SK-N-SH (cell line): ENCODE results near the gene TANC1. TPM values are rescaled to one million over a fixed set of nuclear protein-coding genes. Genes with fewer than 3 reads are reported as not detected.

Experiments
- CTCF ChIA-PET: fragments of 300-600, 350-600 bp; formaldehyde crosslinking; extraction: SDS; loops from one replicate; lab custom pipeline; 2021; lab: Yijun Ruan, JAX
- POLR2A ChIA-PET: fragments of 350-600 bp; sonication (Branson Sonifier 250); formaldehyde crosslinking; extraction: SDS; loops from one replicate; lab custom pipeline; 2020; ENCODE audit warnings: antibody characterized with exemption, inconsistent platforms; lab: Yijun Ruan, JAX
- DNase-seq: peaks from one replicate; pipeline ENCODE4 v3.0.0; 2012
- H2AFZ ChIP-seq: fragments of 200-600 bp; sonication (generic); 2 replicates; pipeline ENCODE4 v1.8.1; 2016; ENCODE audit warnings: antibody characterized with exemption, mild to moderate bottlenecking, low read depth
- H3F3A ChIP-seq: fragments of 200-600 bp; sonication (generic); replicated peaks from 2 replicates; pipeline ENCODE3; 2016; ENCODE audit warnings: antibody characterized with exemption, mild to moderate bottlenecking; ENCODE audit not compliant: insufficient read depth
- H3K27ac ChIP-seq, 2 experiments: fragments of 200-500 bp in 1 of 2; fragments of 200-600 bp in 1 of 2; sonication (Bioruptor generic) in 1 of 2; sonication (generic), shearing (Covaris generic) in 1 of 2; 2 replicates each; pipeline versions ENCODE4 v1.5.1 to v1.6.1; 2014 to 2016; ENCODE audit warnings: low read depth in 2 of 2, inconsistent platforms in 1 of 2, low read length in 1 of 2, mild to moderate bottlenecking in 1 of 2, mixed read lengths in 1 of 2
- H3K27me3 ChIP-seq: fragments of 200-600 bp; sonication (generic), shearing (Covaris generic); 2 replicates; pipeline ENCODE4 v1.6.1; 2016; ENCODE audit warnings: mixed run types; ENCODE audit not compliant: insufficient read depth
- H3K36me3 ChIP-seq, 2 experiments: fragments of 200-500 bp in 1 of 2; fragments of 200-600 bp in 1 of 2; sonication (Bioruptor generic) in 1 of 2; sonication (generic) in 1 of 2; replicated peaks in 1 of 2; 2 replicates each; pipeline versions ENCODE3 to v1.5.1; 2014 to 2016; ENCODE audit warnings: low read length in 1 of 2, mild to moderate bottlenecking in 1 of 2; ENCODE audit not compliant: insufficient read depth in 2 of 2, control insufficient read depth in 1 of 2
- H3K4me1 ChIP-seq, 2 experiments: fragments of 200-500 bp in 1 of 2; fragments of 200-600 bp in 1 of 2; sonication (Bioruptor generic) in 1 of 2; sonication (generic), shearing (Covaris generic) in 1 of 2; 2 replicates each; pipeline versions ENCODE4 v1.5.1 to v1.6.1; 2014 to 2016; ENCODE audit warnings: low read depth in 1 of 2, low read length in 1 of 2, mixed run types in 1 of 2; ENCODE audit not compliant: insufficient read depth in 2 of 2, control insufficient read depth in 1 of 2
- H3K4me2 ChIP-seq: fragments of 200-600 bp; sonication (generic), shearing (Covaris generic); 2 replicates; pipeline ENCODE4 v1.6.1; 2017; ENCODE audit warnings: mixed run types
- H3K4me3 ChIP-seq, 2 experiments: fragments of 200-500 bp in 1 of 2; fragments of 200-600 bp in 1 of 2; sonication (Bioruptor generic) in 1 of 2; sonication (generic), shearing (Covaris generic) in 1 of 2; 2 replicates each; pipeline versions ENCODE4 v1.5.1 to v1.8.1; 2014 to 2016; ENCODE audit warnings: low read depth in 2 of 2, inconsistent platforms in 1 of 2, low read length in 1 of 2, mild to moderate bottlenecking in 1 of 2, mixed read lengths in 1 of 2, moderate library complexity in 1 of 2
- H3K79me2 ChIP-seq: fragments of 200-600 bp; sonication (generic); 2 replicates; pipeline ENCODE4 v1.8.1; 2017; ENCODE audit warnings: mild to moderate bottlenecking; ENCODE audit not compliant: insufficient read depth
- H3K9ac ChIP-seq: fragments of 200-600 bp; sonication (generic); 2 replicates; pipeline ENCODE4 v1.6.1; 2017; ENCODE audit warnings: mixed run types
- H3K9me2 ChIP-seq: fragments of 200-600 bp; sonication (generic); 2 replicates; pipeline ENCODE4 v1.6.1; 2017; ENCODE audit warnings: mixed run types
- H3K9me3 ChIP-seq: fragments of 200-600 bp; sonication (generic); 2 replicates; pipeline ENCODE4 v1.6.1; 2017; ENCODE audit warnings: mixed run types, mild to moderate bottlenecking, moderate library complexity
- H4K20me1 ChIP-seq: fragments of 200-600 bp; sonication (generic); 2 replicates; pipeline ENCODE4 v1.6.1; 2017; ENCODE audit warnings: mild to moderate bottlenecking, mixed run types; ENCODE audit not compliant: insufficient read depth
- CHD2 ChIP-seq: fragments of 150-350 bp; IDR thresholded peaks from 2 replicates; pipeline ENCODE4 v1.6.1; 2018; ENCODE audit warnings: low read length; ENCODE audit not compliant: partially characterized antibody
- EP300 ChIP-seq, 2 experiments: IDR thresholded peaks; 2 replicates each; pipeline versions ENCODE4 v1.4.0 to v1.6.1; 2012; ENCODE audit warnings: borderline replicate concordance in 1 of 2, low read depth in 1 of 2, low read length in 1 of 2
- FOXM1 ChIP-seq: IDR thresholded peaks from 2 replicates; pipeline ENCODE4 v1.4.0; 2012; ENCODE audit warnings: low read depth, mild to moderate bottlenecking
- IRF3 ChIP-seq: fragments of 150-350 bp; IDR thresholded peaks from 2 replicates; pipeline ENCODE4 v1.6.1; 2016; ENCODE audit warnings: mild to moderate bottlenecking, low read depth, low read length
- JUND ChIP-seq: IDR thresholded peaks from 2 replicates; pipeline ENCODE4 v1.4.0; 2012
- NRF1 ChIP-seq: IDR thresholded peaks from 2 replicates; pipeline ENCODE4 v1.6.1; 2012; ENCODE audit warnings: low read depth, mild to moderate bottlenecking, low read length
- PBX3 ChIP-seq: IDR thresholded peaks from 2 replicates; pipeline ENCODE4; 2012
- RAD21 ChIP-seq: IDR thresholded peaks from 2 replicates; pipeline ENCODE4 v1.6.1; 2012; ENCODE audit warnings: mild to moderate bottlenecking, low read length
- RCOR1 ChIP-seq: fragments of 150-350 bp; IDR thresholded peaks from 2 replicates; pipeline ENCODE4 v1.6.1; 2017; ENCODE audit warnings: antibody characterized with exemption, low read length
- REST ChIP-seq: IDR thresholded peaks from 2 replicates; pipeline ENCODE4 v1.6.1; 2012; ENCODE audit warnings: mild to moderate bottlenecking, low read depth, low read length, moderate library complexity
- RFX5 ChIP-seq: IDR thresholded peaks from 2 replicates; pipeline ENCODE4 v1.6.1; 2012; ENCODE audit warnings: mild to moderate bottlenecking, improper control_type of control experiment, low read length
- TAF1 ChIP-seq: IDR thresholded peaks from 2 replicates; pipeline ENCODE4 v1.6.1; 2012; ENCODE audit warnings: low read depth, mild to moderate bottlenecking, low read length, moderate library complexity, borderline replicate concordance
- TEAD4 ChIP-seq: IDR thresholded peaks from 2 replicates; pipeline ENCODE4 v1.4.0; 2012; ENCODE audit warnings: mild to moderate bottlenecking, borderline replicate concordance; ENCODE audit not compliant: insufficient read depth
- WGBS: methylation state at CpG from one replicate; pipeline ENCODE4 v1.1.6; 2017; ENCODE audit warnings: low lambda C conversion rate; 5-methylcytosine and 5-hydroxymethylcytosine counted together
- polyA plus RNA-seq, 3 experiments: library from polyadenylated mRNA; depleted of rRNA; stranded (reverse); fragments of >200 nt; gene quantifications; 2 replicates each; pipeline ENCODE4 v1.2.3, GENCODE V29; 2012
- TF ChIP-seq, protein P1 (sequence below): fragments of 150-350 bp; IDR thresholded peaks from 2 replicates; pipeline ENCODE4 v1.6.1; 2017; ENCODE audit warnings: antibody characterized with exemption, low read length, low read depth, borderline replicate concordance
- TF ChIP-seq, protein P2 (sequence below): IDR thresholded peaks from 2 replicates; pipeline ENCODE4 v1.4.0; 2012; ENCODE audit warnings: low read depth

Gene TANC1
- polyA plus RNA-seq, 1 of the 3 experiments (the other 2 are of a cell fraction) = 19.2 TPM

GRCh38 chr2:159270744-159271379, 302.4 kb downstream of the TANC1 start:
- H3K4me1 ChIP-seq = no peaks in the 10 kb centered on the region
- no peaks in the 10 kb centered on the region for H4K20me1 ChIP-seq
- peaks cover 17 to 23% of the 10 kb centered on the region in 2 experiments for H3K36me3 ChIP-seq
- ChIA-PET POLR2A (no interaction called here), CTCF (no interaction called here)
- H3K27ac ChIP-seq = no peak overlapping the region
- no peaks in the 10 kb centered on the region for H3F3A ChIP-seq
- no peak overlapping the region for H3K4me2 ChIP-seq
- no peak overlapping the region for H3K9ac ChIP-seq
- no peaks in the 10 kb centered on the region for H3K27me3 ChIP-seq
- TF ChIP-seq PBX3 = no peak
- TF ChIP-seq NRF1 = no peak
- TF ChIP-seq EP300 (IDR thresholded peaks at IDR 0.05; ENCODE audit: borderline replicate concordance in 1 of 2, low read depth in 1 of 2, low read length in 1 of 2) = no peak
- TF ChIP-seq, protein P1, sequence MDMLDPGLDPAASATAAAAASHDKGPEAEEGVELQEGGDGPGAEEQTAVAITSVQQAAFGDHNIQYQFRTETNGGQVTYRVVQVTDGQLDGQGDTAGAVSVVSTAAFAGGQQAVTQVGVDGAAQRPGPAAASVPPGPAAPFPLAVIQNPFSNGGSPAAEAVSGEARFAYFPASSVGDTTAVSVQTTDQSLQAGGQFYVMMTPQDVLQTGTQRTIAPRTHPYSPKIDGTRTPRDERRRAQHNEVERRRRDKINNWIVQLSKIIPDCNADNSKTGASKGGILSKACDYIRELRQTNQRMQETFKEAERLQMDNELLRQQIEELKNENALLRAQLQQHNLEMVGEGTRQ = no peak
- TF ChIP-seq CHD2 = no peak
- no peak for TF ChIP-seq TAF1
- no peak for TF ChIP-seq TEAD4
- no peak for TF ChIP-seq JUND
- TF ChIP-seq FOXM1 = no peak
- H3K79me2 ChIP-seq = no peaks in the 10 kb centered on the region; the same call in 1 of the 2 replicates
- DNase-seq = no peak
- H2AFZ ChIP-seq = no peak overlapping the region
- no peaks in the 10 kb centered on the region for H3K9me2 ChIP-seq
- no peaks in the 10 kb centered on the region for H3K9me3 ChIP-seq
- no peak overlapping the region for H3K4me3 ChIP-seq
- WGBS = 95% methylated on average over 4 of the region's 4 CpGs

- Histone ChIP-seq H3K4me1 (no peaks in the 10 kb centered on the region), H3K27me3 (no peaks in the 10 kb centered on the region), H3F3A (no peaks in the 10 kb centered on the region), H3K9ac (no peak overlapping the region), H3K79me2 (no peaks in the 10 kb centered on the region; the same call in 1 of the 2 replicates), H3K4me3 (no peak overlapping the region), H2AFZ (no peak overlapping the region), H3K4me2 (no peak overlapping the region), H4K20me1 (no peaks in the 10 kb centered on the region), H3K36me3 (peaks cover 17 to 31% of the 10 kb centered on the region in 2 experiments), H3K27ac (no peak overlapping the region), H3K9me2 (no peaks in the 10 kb centered on the region), H3K9me3 (no peaks in the 10 kb centered on the region)
- 88% methylated on average over 5 of the region's 5 CpGs for WGBS
- DNase-seq = no peak
- POLR2A ChIA-PET = no interaction called here
- CTCF ChIA-PET = interaction anchor here (1.0 kb wide), 1 partner anchor 11 kb away, joined by 3 read pairs; no protein-coding TSS in a partner anchor
- TF ChIP-seq RCOR1 (no peak), REST (no peak), RFX5 (no peak), RAD21 (no peak), PBX3 (no peak), CHD2 (no peak), IRF3 (no peak)
- TF ChIP-seq, protein P2, sequence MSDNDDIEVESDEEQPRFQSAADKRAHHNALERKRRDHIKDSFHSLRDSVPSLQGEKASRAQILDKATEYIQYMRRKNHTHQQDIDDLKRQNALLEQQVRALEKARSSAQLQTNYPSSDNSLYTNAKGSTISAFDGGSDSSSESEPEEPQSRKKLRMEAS = no peak
Observed at GRCh38 chr2:159272156-159272555, 303.7 kb downstream of the TANC1 start.
